ENCODE data around the gene CDH8.
"Not testable (repeated sequence)": the region's sequence is repeated elsewhere in the genome, so short reads cannot be mapped to it uniquely, and the experiment has no call there.

The CDH8 gene

DNA sequence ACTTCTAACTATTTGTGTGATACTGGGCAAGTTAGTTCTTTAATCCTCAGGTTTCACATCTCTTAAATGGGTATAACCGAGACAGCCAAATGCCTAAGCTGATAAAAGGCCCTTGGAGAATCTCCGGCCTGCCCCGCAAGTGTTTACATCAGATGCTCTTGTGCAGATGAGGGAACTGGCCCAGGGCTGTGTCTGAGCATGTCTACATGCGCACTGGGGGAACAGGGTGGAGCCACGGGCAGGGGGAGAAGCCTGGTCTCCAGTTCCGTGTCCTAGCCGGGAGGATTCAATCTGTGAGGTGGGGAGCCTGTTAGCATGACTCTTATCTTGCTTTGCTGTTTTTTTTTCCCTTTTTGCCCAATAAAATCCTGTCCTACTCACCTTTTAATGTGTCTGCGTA lies 222.9 kb downstream of the CDH8 start:
- DNase-seq = no peak
- in situ Hi-C loops (cut with MboI; ENCODE audit: low pct_unique_long_range_greater_than_20kb, low sequenced_read_pairs) = no loop called here

GRCh38 chr16:61812251-61812650 lies 224.0 kb downstream of the CDH8 start:
- in situ Hi-C loops (cut with MboI; ENCODE audit: low pct_unique_long_range_greater_than_20kb, low sequenced_read_pairs) = no loop called here

GRCh38 chr16:61807551-61807950 lies 228.7 kb downstream of the CDH8 start:
- DNase-seq = no peak
- in situ Hi-C loops (cut with MboI; ENCODE audit: low pct_unique_long_range_greater_than_20kb, low sequenced_read_pairs) = no loop called here

More at GRCh38 chr16:61812251-61812650, 224.0 kb downstream of the CDH8 start:
- no peak for DNase-seq

DNA sequence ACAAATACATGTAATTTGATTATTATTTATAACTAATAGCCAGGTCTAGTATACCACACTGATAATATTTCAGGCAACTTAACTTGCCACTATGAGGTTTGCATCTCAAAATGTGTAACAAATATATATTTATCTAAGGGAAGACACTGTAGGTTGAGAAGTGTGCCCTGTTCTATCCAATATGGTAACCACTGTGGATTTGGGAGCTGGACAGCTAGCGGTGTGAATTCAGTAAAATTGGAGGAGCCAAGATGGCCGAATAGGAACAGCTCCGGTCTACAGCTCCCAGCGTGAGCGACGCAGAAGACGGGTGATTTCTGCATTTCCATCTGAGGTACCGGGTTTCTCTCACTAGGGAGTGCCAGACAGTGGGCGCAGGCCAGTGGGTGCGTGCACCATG lies 235.0 kb downstream of the CDH8 start:
- DNase-seq; in situ Hi-C loops (cut with MboI; ENCODE audit: low pct_unique_long_range_greater_than_20kb, low sequenced_read_pairs): not testable (repeated sequence)

GRCh38 chr16:61798741-61799140 lies 237.5 kb downstream of the CDH8 start:
- DNase-seq = no peak
- in situ Hi-C loops (cut with MboI; ENCODE audit: low pct_unique_long_range_greater_than_20kb, low sequenced_read_pairs) = no loop called here

GRCh38 chr16:61797961-61798507 lies 238.2 kb downstream of the CDH8 start:
- in situ Hi-C loops (cut with MboI; ENCODE audit: low pct_unique_long_range_greater_than_20kb, low sequenced_read_pairs) = no loop called here
- DNase-seq = no peak

- no peak for DNase-seq
- in situ Hi-C loops (cut with MboI; ENCODE audit: low pct_unique_long_range_greater_than_20kb, low sequenced_read_pairs) = no loop called here
Observed at GRCh38 chr16:61797296-61797795, 238.9 kb downstream of the CDH8 start.

DNA sequence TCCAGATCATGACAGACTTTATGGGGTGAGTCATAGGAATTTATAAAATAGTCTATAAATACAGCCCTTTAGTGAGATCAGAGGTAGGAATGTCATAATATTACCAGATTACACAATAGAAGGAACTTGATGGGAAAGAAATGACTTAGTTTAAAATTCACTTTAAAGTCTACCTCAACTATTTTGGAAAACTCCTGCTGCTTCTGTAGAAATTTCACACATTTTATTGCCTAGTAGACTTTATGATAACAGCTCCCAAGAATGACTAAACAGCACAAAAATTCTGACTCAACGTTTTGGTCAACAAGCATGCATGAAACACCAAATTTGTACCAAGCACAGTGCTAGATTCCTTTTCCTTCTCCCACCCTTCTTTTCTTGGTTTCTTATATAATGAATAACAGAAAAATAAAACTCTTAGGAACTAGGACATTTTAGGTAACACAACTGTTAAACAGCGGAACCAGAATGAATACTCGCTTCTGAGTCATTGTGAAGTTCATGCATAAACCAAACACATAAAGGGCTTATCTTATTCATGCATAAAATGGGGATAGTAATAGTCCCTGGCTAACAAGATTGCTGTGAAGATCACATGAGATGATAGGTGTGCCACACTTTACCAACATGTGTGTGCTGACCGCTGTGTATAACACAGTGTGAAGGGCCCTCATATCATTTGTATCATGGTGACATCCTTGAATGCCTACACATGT lies 243.9 kb downstream of the CDH8 start:
- in situ Hi-C loops (cut with MboI; ENCODE audit: low pct_unique_long_range_greater_than_20kb, low sequenced_read_pairs) = no loop called here
- DNase-seq = no peak

GRCh38 chr16:61791464-61791863 lies 244.8 kb downstream of the CDH8 start:
- DNase-seq = no peak
- in situ Hi-C loops (cut with MboI; ENCODE audit: low pct_unique_long_range_greater_than_20kb, low sequenced_read_pairs) = no loop called here

DNA sequence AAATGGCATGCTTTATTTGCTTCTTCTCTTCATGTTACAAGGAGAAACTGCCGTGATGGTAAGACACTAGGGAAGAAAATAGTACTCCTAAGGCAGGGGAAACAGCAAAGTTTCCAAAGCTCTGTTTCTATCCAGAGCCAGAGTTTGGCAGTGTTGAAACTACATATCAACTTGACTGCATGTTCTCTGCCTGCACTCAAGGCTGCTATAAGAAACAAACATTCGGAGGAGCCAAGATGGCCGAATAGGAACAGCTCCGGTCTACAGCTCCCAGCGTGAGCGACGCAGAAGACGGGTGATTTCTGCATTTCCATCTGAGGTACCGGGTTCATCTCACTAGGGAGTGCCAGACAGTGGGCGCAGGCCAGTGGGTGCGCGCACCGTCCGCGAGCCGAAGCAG lies 254.4 kb downstream of the CDH8 start:
- in situ Hi-C loops (cut with MboI; ENCODE audit: low pct_unique_long_range_greater_than_20kb, low sequenced_read_pairs); DNase-seq: not testable (repeated sequence)

- no peak for DNase-seq
- in situ Hi-C loops (cut with MboI; ENCODE audit: low pct_unique_long_range_greater_than_20kb, low sequenced_read_pairs) = no loop called here
Observed at GRCh38 chr16:61780161-61780560, 256.1 kb downstream of the CDH8 start.

DNA sequence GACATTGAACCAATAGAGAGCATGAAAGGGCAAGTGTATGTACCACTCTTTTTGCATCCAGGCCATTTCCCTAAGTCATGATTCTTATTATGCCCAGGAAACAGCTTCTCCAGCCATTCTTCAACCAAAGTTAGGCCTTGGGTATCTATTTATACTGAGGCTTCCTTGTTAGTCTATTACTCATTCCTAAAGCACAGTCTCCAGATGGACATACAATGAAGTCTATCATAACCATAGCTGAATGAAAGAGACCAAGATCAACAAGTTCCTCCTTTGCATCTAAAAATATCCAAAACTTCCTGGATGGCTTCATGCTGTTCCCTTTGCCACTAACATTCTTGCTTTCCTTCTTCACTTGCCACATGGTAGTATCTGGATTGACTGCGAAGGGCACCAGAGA lies 265.9 kb downstream of the CDH8 start:
- in situ Hi-C loops (cut with MboI; ENCODE audit: low pct_unique_long_range_greater_than_20kb, low sequenced_read_pairs) = no loop called here
- no peak for DNase-seq

DNA sequence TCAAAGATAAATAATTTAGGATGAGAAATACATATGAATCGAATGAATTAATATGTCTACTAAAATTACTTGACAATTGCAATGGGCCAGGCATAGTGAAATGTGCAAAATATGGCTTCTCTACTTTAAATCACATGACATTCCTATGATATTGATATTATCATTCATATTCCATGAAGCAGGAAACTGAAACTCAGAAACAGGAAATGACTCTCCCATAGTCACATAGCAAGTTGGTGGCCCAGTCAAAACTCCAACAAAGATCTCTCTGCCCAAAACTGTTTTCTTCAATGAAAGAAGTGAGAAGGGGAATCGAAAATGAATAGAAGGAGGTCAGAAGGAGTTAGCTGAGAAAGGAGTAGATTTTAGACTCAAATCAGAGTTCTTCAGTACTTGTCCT lies 272.2 kb downstream of the CDH8 start:
- in situ Hi-C loops (cut with MboI; ENCODE audit: low pct_unique_long_range_greater_than_20kb, low sequenced_read_pairs) = no loop called here
- DNase-seq = no peak

GRCh38 chr16:61763013-61763412 lies 273.2 kb downstream of the CDH8 start:
- DNase-seq = no peak
- in situ Hi-C loops (cut with MboI; ENCODE audit: low pct_unique_long_range_greater_than_20kb, low sequenced_read_pairs) = no loop called here

DNA sequence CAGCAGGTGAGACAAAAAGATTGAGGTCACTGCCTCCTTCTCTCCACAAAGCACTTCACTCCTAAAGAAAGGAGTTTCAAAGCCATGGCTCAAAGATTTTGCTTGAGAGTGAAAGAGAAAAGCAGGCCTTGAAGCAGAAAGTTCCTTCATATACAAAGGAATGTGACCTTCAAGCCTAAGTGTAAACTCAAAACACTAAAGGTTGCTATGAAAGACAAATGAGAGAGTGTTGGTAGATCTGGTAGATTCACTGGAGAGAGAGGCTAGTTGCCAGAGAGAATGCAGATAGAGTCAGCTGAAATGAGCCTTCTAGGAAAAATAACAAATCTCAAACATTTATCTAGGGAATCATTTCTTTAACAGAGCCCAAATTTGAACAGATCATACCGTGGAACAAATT lies 305.2 kb downstream of the CDH8 start:
- no peak for DNase-seq
- in situ Hi-C loops (cut with MboI; ENCODE audit: low pct_unique_long_range_greater_than_20kb, low sequenced_read_pairs) = no loop called here

DNA sequence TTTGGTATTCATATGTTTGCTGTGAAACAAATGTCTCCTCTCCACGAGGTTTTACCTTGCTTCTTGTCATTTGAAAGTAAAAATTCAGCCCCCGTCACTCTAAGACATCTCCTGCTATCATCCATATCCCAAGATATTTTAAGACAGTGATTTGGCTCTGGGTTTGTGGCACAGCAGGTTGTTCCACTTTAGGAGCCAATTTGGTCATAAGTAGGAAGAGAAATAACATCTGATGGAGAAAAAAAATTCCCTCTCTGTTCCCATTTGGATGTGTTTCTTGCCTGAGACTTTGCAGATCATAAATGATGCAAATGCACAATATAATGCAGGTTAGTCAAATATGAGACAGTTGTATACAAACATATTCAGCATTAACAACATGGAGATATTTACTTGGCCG lies 309.5 kb downstream of the CDH8 start:
- in situ Hi-C loops (cut with MboI; ENCODE audit: low pct_unique_long_range_greater_than_20kb, low sequenced_read_pairs) = no loop called here
- no peak for DNase-seq

GRCh38 chr16:61726125-61726524 lies 310.1 kb downstream of the CDH8 start:
- in situ Hi-C loops (cut with MboI; ENCODE audit: low pct_unique_long_range_greater_than_20kb, low sequenced_read_pairs) = no loop called here
- DNase-seq = no peak

DNA sequence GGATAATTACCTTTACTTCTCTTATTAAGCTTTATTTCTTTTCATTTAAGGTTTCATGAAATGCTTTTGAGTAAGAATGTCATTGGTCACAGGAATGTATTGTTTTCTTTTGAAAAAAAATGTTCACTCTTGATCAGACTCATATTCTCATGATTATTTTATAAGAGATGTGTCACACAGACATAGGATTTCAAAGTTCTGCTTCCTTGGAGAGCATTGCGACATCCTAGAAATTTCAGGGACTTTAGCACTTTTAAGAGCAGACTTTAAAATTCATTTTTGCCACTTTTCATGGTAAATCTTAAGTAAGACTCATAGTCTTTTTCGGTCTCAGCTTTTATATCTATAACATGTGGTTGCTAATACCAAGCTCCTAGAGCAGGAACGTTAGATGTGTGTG lies 314.7 kb downstream of the CDH8 start:
- DNase-seq = no peak
- in situ Hi-C loops (cut with MboI; ENCODE audit: low pct_unique_long_range_greater_than_20kb, low sequenced_read_pairs) = no loop called here

DNA sequence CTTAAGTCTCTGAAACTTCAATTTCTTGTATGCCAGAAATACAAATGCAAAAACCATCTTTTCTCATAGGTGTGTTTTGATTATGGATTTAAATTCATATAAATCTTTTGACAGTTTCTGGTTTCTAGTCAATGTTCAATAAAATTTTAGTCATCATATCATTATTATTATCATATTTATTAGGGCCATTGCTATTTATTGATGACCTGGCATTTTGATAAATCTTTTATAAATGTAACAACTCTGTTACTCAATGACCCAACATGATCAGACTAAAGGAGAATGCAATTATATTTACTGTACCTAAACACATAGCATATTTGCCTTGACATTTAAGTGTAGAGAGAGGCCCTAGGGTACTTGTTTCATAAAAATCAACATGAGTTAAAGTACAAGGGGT lies 320.8 kb downstream of the CDH8 start:
- no peak for DNase-seq
- in situ Hi-C loops (cut with MboI; ENCODE audit: low pct_unique_long_range_greater_than_20kb, low sequenced_read_pairs) = no loop called here

DNA sequence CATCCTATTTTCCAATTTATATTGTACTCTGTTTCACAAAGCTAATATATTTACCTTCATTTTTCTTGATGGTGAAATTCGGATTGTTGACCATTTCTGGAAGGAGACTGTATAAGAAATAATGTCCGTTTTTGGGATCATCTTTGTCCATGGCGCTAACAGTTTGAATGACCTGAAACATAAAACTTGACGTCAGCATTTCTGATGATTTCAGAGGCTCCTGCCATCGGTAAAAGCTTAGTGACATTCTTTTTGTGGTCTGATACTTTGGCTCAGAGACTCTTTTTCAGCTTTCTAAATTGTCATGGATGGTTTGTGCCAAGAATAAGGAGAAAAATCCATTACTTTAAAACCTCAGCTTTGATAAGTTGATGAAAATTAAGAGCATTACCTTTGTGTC lies 322.5 kb downstream of the CDH8 start:
- in situ Hi-C loops (cut with MboI; ENCODE audit: low pct_unique_long_range_greater_than_20kb, low sequenced_read_pairs) = no loop called here
- DNase-seq = no peak

GRCh38 chr16:61699640-61700039 lies 336.6 kb downstream of the CDH8 start:
- in situ Hi-C loops (cut with MboI; ENCODE audit: low pct_unique_long_range_greater_than_20kb, low sequenced_read_pairs); DNase-seq: not testable (repeated sequence)
